GM04503 (cell line): Measurements from ENCODE around the gene RABL3.
"Not testable (repeated sequence)": the region's sequence is repeated elsewhere in the genome, so short reads cannot be mapped to it uniquely, and the experiment has no call there.

Source experiments
- DNase-seq: peaks from one replicate; pipeline ENCODE4 v3.0.0-alpha.2; 2012; ENCODE audit warnings: low read depth

The RABL3 gene

GRCh38 chr3:120742198-120742848, at the start of gene RABL3, which contains the start of gene GTF2E1:
TSS of gene RABL3 (minus strand) at chr3:120742516. CDS start at chr3:120742507, 9 bp downstream.
TSS of gene GTF2E1 (plus strand) at chr3:120742744. CDS start at chr3:120750553, 7,809 bp downstream.
- DNase-seq: peak; percentile 99

GRCh38 chr3:120791913-120792312, 49.6 kb upstream of the RABL3 start:
- peak; percentile 22 for DNase-seq

- no peak for DNase-seq
These were observed 48.7 kb upstream of the RABL3 start for GRCh38 chr3:120791010-120791409.

GRCh38 chr3:120785832-120786231, 43.5 kb upstream of the RABL3 start:
- not testable (repeated sequence) for DNase-seq

- no peak for DNase-seq
These were observed 38.7 kb upstream of the RABL3 start for GRCh38 chr3:120780977-120781376.

- DNase-seq: no peak
These were observed 36.5 kb upstream of the RABL3 start for GRCh38 chr3:120778776-120779175.

GRCh38 chr3:120775411-120775810, 33.1 kb upstream of the RABL3 start:
- DNase-seq: no peak

GRCh38 chr3:120773932-120774331, 31.6 kb upstream of the RABL3 start:
- no peak for DNase-seq

- DNase-seq: no peak
These were observed 29.8 kb upstream of the RABL3 start for GRCh38 chr3:120772081-120772480.

- DNase-seq: no peak
These were observed 28.6 kb upstream of the RABL3 start for GRCh38 chr3:120770891-120771290.

- no peak for DNase-seq
These were observed 27.1 kb upstream of the RABL3 start for GRCh38 chr3:120769436-120769835.

- no peak for DNase-seq
These were observed 24.8 kb upstream of the RABL3 start for GRCh38 chr3:120767106-120767505.

GRCh38 chr3:120766576-120766975, 24.3 kb upstream of the RABL3 start:
- no peak for DNase-seq

- no peak for DNase-seq
These were observed 23.6 kb upstream of the RABL3 start for GRCh38 chr3:120765830-120766493.

- no peak for DNase-seq
These were observed 21.9 kb upstream of the RABL3 start for GRCh38 chr3:120764206-120764605.

GRCh38 chr3:120763601-120764000, 21.3 kb upstream of the RABL3 start:
- DNase-seq: no peak

- no peak for DNase-seq
These were observed 20.3 kb upstream of the RABL3 start for GRCh38 chr3:120762615-120763014.

GRCh38 chr3:120758551-120758950, 16.2 kb upstream of the RABL3 start:
- not testable (repeated sequence) for DNase-seq

- no peak for DNase-seq
These were observed 13.7 kb upstream of the RABL3 start for GRCh38 chr3:120756061-120756460.

GRCh38 chr3:120753810-120754209, 11.5 kb upstream of the RABL3 start:
- peak; percentile 16 for DNase-seq

GRCh38 chr3:120752865-120753264, 10.5 kb upstream of the RABL3 start:
- no peak for DNase-seq

- DNase-seq: no peak
These were observed 9.9 kb upstream of the RABL3 start for GRCh38 chr3:120752230-120752629.

- DNase-seq: no peak
These were observed 7.5 kb upstream of the RABL3 start for GRCh38 chr3:120749843-120750242.

GRCh38 chr3:120745466-120745865, 3.1 kb upstream of the RABL3 start:
- DNase-seq: no peak
